Neuron (in vitro differentiated cells): ENCODE data around the gene DENND1B.

Experiments used
- H2AFZ ChIP-seq: one replicate; pipeline ENCODE4 v1.6.1; 2013; ENCODE audit warnings: low read depth, mild to moderate bottlenecking, inconsistent platforms, low read length, moderate library complexity
- H3K27me3 ChIP-seq: one replicate; pipeline ENCODE4 v1.6.1; 2013; ENCODE audit warnings: low read length; ENCODE audit not compliant: insufficient read depth
- H3K36me3 ChIP-seq: one replicate; pipeline ENCODE4 v1.6.1; 2013; ENCODE audit warnings: low read length; ENCODE audit not compliant: insufficient read depth
- H3K4me1 ChIP-seq: one replicate; pipeline ENCODE4 v1.6.1; 2013; ENCODE audit warnings: low read length; ENCODE audit not compliant: insufficient read depth
- H3K4me3 ChIP-seq: 2 replicates; pipeline ENCODE4 v1.5.1; 2013; ENCODE audit warnings: mild to moderate bottlenecking, low read length, moderate library complexity
- H3K9me3 ChIP-seq: one replicate; pipeline ENCODE4 v1.6.1; 2013; ENCODE audit warnings: low read length

DENND1B gene

DNA sequence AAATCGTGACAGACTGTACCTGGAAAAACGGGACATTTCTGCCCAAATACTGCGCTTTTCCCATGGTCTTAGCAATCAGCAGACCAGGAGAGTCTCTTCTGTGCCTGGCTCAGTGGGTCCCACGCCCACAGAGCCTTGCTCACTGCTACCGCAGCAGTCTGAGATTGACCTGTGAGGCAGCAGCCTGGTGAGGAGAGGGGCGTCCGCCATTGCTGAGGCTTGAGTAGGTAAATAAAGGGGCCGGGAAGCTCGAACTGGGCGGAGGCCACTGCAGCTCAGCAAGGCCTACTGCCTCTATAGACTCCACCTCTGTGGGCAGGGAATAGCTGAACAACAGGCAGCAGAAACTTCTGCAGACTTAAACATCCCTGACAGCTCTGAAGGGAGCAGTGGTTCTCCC lies 203.1 kb downstream of the DENND1B start:
- Histone ChIP-seq H2AFZ (no peak overlapping the region), H3K36me3 (no peaks in the 10 kb centered on the region), H3K4me1 (no peaks in the 10 kb centered on the region), H3K4me3 (no peak overlapping the region), H3K27me3 (no peaks in the 10 kb centered on the region), H3K9me3 (peaks cover 2% of the 10 kb centered on the region)

DNA sequence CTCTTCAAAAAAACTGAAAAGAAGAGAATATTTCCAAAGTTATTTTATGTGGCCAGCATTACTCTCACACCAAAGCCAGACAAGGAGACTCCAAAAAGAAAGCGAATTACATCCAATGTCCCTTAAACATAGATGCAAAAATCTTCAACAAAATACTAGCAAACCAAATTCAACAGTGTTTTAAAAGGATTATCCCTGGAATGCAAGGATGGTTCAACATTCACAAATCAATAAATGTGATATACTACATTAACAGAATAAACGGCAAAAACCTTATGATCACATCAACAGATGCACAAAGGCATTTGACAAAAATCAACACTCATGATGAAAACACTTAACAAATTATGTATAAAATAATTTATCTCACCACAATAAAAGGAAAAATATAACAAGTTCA lies 207.8 kb downstream of the DENND1B start:
- Histone ChIP-seq H2AFZ (no peak overlapping the region), H3K9me3 (peaks cover 2% of the 10 kb centered on the region), H3K4me3 (no peak overlapping the region), H3K36me3 (no peaks in the 10 kb centered on the region), H3K4me1 (no peaks in the 10 kb centered on the region), H3K27me3 (no peaks in the 10 kb centered on the region)

DNA sequence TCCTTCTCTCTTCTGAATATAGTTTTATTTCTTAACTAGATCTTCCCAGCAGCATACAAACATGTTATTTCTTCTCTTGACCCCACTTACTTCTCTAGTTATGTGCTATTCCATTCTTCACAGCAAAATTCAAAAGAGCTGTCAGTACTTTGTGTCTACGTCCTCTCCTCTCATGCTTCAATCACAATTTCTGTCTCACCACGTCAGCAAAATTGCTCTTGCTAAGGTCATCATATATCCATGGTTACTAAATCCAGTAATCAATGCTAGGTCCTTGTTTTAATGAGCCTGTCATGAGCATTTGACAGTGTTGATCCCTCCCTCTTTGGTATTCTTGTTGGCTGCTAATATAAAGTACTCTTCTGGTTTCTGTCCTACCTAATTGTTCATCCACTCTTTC lies 214.2 kb downstream of the DENND1B start:
- Histone ChIP-seq H3K4me3 (no peak overlapping the region), H2AFZ (no peak overlapping the region), H3K36me3 (no peaks in the 10 kb centered on the region)

DNA sequence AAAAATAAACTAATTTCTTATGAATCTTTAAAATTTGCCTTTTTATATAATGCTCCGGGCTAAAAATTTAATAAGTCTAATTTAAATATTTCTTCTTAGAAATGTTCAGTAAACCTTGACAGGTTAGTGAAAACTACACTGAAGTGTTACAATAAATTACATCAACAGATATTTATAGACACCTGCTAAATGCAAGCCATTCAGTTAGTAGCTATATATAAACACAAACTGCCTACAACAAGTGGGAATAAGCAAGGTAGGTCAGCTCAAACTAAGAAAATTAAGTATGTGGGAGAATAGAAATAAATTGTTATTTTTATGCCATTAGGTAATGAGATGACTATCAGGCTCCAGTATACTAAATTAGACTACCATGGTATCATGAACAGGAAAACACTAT lies 215.6 kb downstream of the DENND1B start:
- Histone ChIP-seq H3K27me3 (no peaks in the 10 kb centered on the region), H2AFZ (no peak overlapping the region), H3K9me3 (no peaks in the 10 kb centered on the region), H3K4me1 (no peaks in the 10 kb centered on the region), H3K36me3 (no peaks in the 10 kb centered on the region), H3K4me3 (no peak overlapping the region)

More for the DNA sequence above, 214.2 kb downstream of the DENND1B start:
- Histone ChIP-seq H3K9me3 (no peaks in the 10 kb centered on the region), H3K27me3 (no peaks in the 10 kb centered on the region), H3K4me1 (no peaks in the 10 kb centered on the region)

DNA sequence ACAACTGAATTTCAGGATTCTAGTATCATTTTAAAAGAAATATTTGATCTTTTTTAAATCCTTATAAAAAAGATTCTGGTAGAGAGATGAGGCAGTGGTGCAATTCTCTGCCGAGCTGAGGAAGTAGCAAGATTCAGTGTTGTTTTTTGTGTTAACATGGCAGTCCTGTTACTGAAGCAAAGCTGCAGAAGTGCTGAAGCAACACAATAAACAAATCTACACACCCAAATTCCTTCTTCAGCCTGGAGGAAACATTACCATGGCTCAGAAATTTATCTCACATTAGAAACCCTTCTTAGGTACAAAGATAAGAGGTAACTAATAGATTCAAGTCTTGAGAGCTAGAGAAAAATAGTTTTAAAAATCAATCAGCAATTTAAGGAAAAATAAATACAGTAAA lies 216.0 kb downstream of the DENND1B start:
- Histone ChIP-seq H2AFZ (no peak overlapping the region), H3K27me3 (no peaks in the 10 kb centered on the region)

DNA sequence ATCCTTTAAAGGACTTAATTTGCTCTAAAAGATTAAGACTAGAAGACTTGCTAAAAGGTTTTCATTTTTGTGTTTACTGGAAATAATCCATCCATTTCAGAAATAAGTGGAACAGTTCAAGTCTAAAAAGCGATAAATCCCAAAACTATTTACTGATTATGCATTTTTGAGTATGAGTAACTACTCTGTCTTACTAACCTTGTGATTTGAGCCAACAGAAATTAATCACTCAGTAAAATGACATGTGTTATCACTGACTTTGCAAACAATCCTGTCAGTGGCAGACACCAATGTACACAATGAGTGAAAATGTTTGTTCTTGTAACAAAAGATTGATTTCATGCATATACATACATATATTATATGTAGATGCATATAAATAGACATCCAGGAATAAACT lies 218.0 kb downstream of the DENND1B start:
- H3K4me1 ChIP-seq, result no peaks in the 10 kb centered on the region
- no peak overlapping the region for H3K4me3 ChIP-seq
- no peaks in the 10 kb centered on the region for H3K36me3 ChIP-seq
- H3K9me3 ChIP-seq, result no peaks in the 10 kb centered on the region
- no peak overlapping the region for H2AFZ ChIP-seq
- H3K27me3 ChIP-seq, result no peaks in the 10 kb centered on the region

More for the DNA sequence above, 216.0 kb downstream of the DENND1B start:
- no peaks in the 10 kb centered on the region for H3K4me1 ChIP-seq
- no peaks in the 10 kb centered on the region for H3K9me3 ChIP-seq
- no peaks in the 10 kb centered on the region for H3K36me3 ChIP-seq
- H3K4me3 ChIP-seq, result no peak overlapping the region

DNA sequence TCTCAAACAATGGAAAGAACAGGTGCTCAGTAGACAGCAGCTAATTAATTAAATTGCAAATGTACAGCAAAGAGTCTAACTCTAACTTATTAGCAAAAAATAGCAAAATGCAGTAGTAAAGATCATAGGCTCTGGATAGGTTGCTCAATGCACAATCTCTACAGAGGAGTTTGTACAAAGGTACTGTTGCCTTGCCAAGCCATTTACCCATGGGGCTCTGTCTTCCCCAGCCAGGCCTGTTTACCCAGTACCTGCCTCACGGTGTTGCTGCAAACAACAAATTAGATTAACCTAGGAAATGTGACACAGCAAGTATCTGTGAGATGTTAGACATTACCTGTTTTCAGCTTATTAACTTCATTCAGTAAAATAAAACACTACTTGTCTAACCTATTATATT lies 222.0 kb downstream of the DENND1B start:
- Histone ChIP-seq H3K27me3 (no peaks in the 10 kb centered on the region), H3K9me3 (no peaks in the 10 kb centered on the region), H3K4me3 (no peak overlapping the region), H3K4me1 (no peaks in the 10 kb centered on the region), H3K36me3 (no peaks in the 10 kb centered on the region), H2AFZ (no peak overlapping the region)

DNA sequence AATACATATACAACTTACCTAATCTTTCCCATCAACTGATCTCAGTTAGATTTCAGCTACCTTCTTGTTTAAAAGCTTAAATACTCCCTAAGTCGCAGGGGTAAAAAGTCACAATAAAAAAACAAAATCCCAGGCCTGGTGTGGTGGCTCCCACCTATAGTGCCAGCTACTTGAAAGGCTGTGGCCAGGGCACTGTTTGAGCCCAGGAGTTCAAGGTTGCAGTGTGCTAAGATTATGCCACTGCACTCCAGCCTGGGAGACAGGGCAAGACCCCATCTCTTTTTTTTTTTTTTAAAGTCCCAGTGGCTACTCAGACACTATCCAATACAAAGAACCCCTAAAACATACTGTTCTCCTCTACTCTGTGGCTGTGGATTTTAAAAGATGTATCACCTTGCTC lies 228.3 kb downstream of the DENND1B start:
- Histone ChIP-seq H3K27me3 (no peaks in the 10 kb centered on the region), H3K9me3 (no peaks in the 10 kb centered on the region), H3K36me3 (no peaks in the 10 kb centered on the region), H3K4me1 (no peaks in the 10 kb centered on the region), H3K4me3 (no peak overlapping the region), H2AFZ (no peak overlapping the region)

DNA sequence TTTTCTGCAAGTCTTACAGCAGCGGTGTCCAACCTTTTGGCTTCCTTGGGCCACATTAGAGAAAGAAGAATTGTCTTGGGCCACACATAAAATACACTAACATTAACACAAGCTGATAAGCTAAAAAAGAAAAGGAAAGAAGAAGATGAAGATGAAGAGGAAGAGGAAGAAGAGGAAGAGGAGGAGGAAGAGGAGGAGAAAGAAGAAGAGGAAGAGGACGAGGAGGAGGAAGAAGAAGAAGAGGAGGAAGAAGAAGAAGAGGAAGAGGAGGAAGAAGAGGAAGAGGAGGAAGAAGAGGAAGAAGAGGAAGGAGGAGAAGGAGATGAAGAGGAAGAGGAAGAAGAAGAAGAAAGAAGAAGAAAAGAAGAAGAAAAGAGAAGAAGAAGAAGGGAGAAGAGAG lies 230.7 kb downstream of the DENND1B start:
- Histone ChIP-seq H3K27me3 (no peaks in the 10 kb centered on the region), H3K36me3 (no peaks in the 10 kb centered on the region), H2AFZ (no peak overlapping the region), H3K9me3 (no peaks in the 10 kb centered on the region), H3K4me3 (no peak overlapping the region), H3K4me1 (peaks cover 2% of the 10 kb centered on the region)

DNA sequence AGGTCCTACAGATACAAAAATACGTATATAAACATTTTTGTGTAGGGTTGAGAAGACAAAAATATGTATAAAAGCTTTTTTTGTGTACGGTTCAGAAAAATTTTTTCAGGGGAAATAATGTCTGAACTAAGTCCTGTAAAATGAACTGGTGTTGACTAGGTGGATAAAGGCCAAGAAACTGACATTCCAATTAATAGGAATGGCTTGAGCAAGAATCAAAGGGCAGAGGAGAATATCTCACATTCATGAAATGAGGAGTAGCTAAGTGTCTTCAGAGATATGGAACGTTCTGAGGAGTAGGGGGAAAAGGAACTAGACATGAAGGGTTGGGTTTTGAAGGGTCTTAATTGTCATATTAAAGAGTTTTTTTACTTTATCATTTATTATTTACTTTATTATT lies 231.2 kb downstream of the DENND1B start:
- Histone ChIP-seq H2AFZ (no peak overlapping the region), H3K4me1 (peaks cover 2% of the 10 kb centered on the region), H3K27me3 (no peaks in the 10 kb centered on the region), H3K4me3 (no peak overlapping the region), H3K36me3 (no peaks in the 10 kb centered on the region), H3K9me3 (no peaks in the 10 kb centered on the region)

DNA sequence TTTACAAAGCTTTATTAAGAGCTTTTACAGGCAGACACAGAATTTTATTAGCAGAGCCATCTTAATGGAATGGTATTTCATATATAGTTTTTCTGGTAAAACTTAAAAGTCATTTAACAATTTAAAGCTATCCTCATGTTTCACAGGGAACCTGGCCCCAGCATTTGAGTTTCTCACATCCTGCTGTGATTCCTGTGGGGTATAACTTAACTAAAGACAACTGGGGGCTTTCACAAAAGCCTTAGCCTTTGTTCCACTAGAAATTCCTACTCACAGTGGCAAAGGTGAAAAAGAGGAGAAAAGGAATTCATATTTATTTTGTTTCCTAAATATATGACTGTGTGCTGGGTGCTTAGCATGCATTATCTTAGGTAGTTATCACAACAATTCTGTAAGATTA lies 233.9 kb downstream of the DENND1B start:
- Histone ChIP-seq H3K4me3 (no peak overlapping the region), H3K36me3 (no peaks in the 10 kb centered on the region), H3K4me1 (peaks cover 2% of the 10 kb centered on the region), H3K27me3 (no peaks in the 10 kb centered on the region), H3K9me3 (no peaks in the 10 kb centered on the region), H2AFZ (peak overlapping the region; percentile 26)

DNA sequence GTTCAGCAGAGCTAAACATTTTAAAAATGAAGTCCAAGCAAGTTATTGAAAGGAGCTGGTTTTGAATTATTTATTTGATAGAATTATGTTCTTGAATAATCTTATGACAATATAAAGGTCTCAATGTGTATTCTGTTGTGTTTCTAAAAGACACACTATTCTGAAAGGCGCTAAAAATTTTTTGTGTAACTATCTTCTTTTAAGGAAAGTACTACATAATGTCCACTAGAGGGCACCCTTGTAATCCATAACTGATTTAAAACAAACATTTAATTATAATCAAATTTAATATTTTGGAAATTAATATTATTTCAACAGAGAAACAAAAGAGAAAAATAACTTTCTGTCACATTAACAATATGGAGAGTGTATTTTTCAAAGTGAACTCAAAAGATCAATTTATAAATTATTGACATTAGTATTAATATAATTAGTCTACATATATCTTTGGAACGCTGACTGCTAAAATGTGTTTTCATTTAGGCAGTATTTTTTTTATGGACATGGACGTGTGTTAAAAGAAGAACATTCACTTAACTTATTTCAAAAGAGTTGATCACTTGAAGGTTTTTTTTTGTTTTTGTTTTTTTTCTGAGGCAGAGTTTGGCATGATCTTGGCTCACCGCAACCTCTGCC lies 248.4 kb downstream of the DENND1B start:
- H3K4me3 ChIP-seq, result no peak overlapping the region
- H3K36me3 ChIP-seq, result no peaks in the 10 kb centered on the region
- H2AFZ ChIP-seq, result no peak overlapping the region
- no peaks in the 10 kb centered on the region for H3K9me3 ChIP-seq
- no peaks in the 10 kb centered on the region for H3K4me1 ChIP-seq
- H3K27me3 ChIP-seq, result no peaks in the 10 kb centered on the region

DNA sequence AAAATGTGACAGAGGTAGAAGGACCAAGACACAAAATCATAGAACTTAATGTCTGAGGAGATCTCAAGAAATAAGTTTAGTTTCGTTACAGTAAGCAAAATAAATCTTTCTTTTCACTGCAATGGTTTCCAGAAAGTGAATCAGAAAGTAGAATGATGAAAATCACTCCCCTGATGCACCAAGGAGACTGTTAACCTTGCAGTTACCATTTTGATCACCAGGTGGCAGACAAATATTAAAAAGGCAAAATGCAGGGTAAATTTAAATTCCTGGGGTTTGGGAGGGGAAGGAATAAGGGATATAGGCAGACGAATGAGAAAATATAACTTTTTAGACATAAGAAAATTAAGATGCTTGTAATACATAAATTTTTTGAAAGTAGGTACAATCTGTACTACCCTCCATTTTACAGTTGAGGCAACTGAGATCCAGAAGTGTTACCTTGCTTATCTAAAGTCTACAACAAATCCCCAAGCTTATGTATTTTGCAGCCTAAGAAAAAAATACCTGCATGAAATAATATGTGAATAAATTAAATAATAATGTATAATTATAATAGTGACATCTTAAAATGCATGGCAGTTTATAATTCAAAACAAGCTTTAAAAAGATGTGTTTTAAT lies 254.1 kb downstream of the DENND1B start:
- H3K27me3 ChIP-seq, result no peaks in the 10 kb centered on the region
- no peaks in the 10 kb centered on the region for H3K9me3 ChIP-seq
- H2AFZ ChIP-seq, result no peak overlapping the region
- no peaks in the 10 kb centered on the region for H3K36me3 ChIP-seq
- H3K4me3 ChIP-seq, result no peak overlapping the region
- H3K4me1 ChIP-seq, result no peaks in the 10 kb centered on the region
